Measurements from ENCODE around the gene TTC7B.

Gene TTC7B

GRCh38 chr14:90567991-90568390 is 248.2 kb downstream of the TTC7B start:
- no peak for TF ChIP-seq ZBTB7A (IDR thresholded peaks at IDR 0.05; ENCODE audit: low read depth)
- TF ChIP-seq TAF1 (IDR thresholded peaks at IDR 0.05; ENCODE audit: low read depth) = no peak
- no peak for TF ChIP-seq CEBPB (IDR thresholded peaks at IDR 0.05)
- no peak for TF ChIP-seq NFIC (IDR thresholded peaks at IDR 0.05)

- no peak for TF ChIP-seq FOXM1 (IDR thresholded peaks at IDR 0.05; ENCODE audit: borderline replicate concordance, low read depth)
- TF ChIP-seq RAD21 (IDR thresholded peaks at IDR 0.05; ENCODE audit: low read depth) = no peak
These were observed 249.0 kb downstream of the TTC7B start for GRCh38 chr14:90567191-90567590.

- TF ChIP-seq YY1 (IDR thresholded peaks at IDR 0.05; ENCODE audit: low read depth) (no peak), TEAD4 (IDR thresholded peaks at IDR 0.05) (no peak), FOXM1 (IDR thresholded peaks at IDR 0.05; ENCODE audit: borderline replicate concordance, low read depth) (no peak), EP300 (IDR thresholded peaks at IDR 0.05; ENCODE audit: borderline replicate concordance) (no peak), USF1 (IDR thresholded peaks at IDR 0.05) (no peak), TAF1 (IDR thresholded peaks at IDR 0.05; ENCODE audit: low read depth) (no peak), NFIC (IDR thresholded peaks at IDR 0.05) (no peak), MAX (IDR thresholded peaks at IDR 0.05) (no peak), TCF12 (IDR thresholded peaks at IDR 0.05; ENCODE audit: low read depth) (no peak), CEBPB (IDR thresholded peaks at IDR 0.05) (no peak), EGR1 (IDR thresholded peaks at IDR 0.05) (no peak), RAD21 (IDR thresholded peaks at IDR 0.05; ENCODE audit: low read depth) (no peak), ZBTB7A (IDR thresholded peaks at IDR 0.05; ENCODE audit: low read depth) (no peak), REST (IDR thresholded peaks at IDR 0.05; ENCODE audit: low read depth) (no peak), CREB1 (IDR thresholded peaks at IDR 0.05; ENCODE audit: low read depth) (no peak)
These were observed 249.7 kb downstream of the TTC7B start for GRCh38 chr14:90566481-90566880.

- TF ChIP-seq TAF1 (IDR thresholded peaks at IDR 0.05; ENCODE audit: low read depth) (no peak), RAD21 (IDR thresholded peaks at IDR 0.05; ENCODE audit: low read depth) (no peak), MAX (IDR thresholded peaks at IDR 0.05) (no peak), REST (IDR thresholded peaks at IDR 0.05; ENCODE audit: low read depth) (no peak)
These were observed 251.7 kb downstream of the TTC7B start for GRCh38 chr14:90564496-90564895.

- TF ChIP-seq MAX (IDR thresholded peaks at IDR 0.05) (no peak), EP300 (IDR thresholded peaks at IDR 0.05; ENCODE audit: borderline replicate concordance) (no peak)
These were observed 253.6 kb downstream of the TTC7B start for GRCh38 chr14:90562652-90563051.

GRCh38 chr14:90561920-90562319 is 254.3 kb downstream of the TTC7B start:
- no peak for TF ChIP-seq TCF12 (IDR thresholded peaks at IDR 0.05; ENCODE audit: low read depth)
- TF ChIP-seq TAF1 (IDR thresholded peaks at IDR 0.05; ENCODE audit: low read depth) = no peak
- TF ChIP-seq MAX (IDR thresholded peaks at IDR 0.05) = no peak
- TF ChIP-seq TEAD4 (IDR thresholded peaks at IDR 0.05) = no peak
- TF ChIP-seq CEBPB (IDR thresholded peaks at IDR 0.05) = no peak

- no peak for TF ChIP-seq REST (IDR thresholded peaks at IDR 0.05; ENCODE audit: low read depth)
These were observed 255.2 kb downstream of the TTC7B start for GRCh38 chr14:90560991-90561390.
